Activated CD4-positive, alpha-beta T cell treated with anti-CD3 and anti-CD28 coated beads, Interleukin-2, amount 50 U/mL, for 4 hours (primary cell): ENCODE data around the gene MSH5.

ENCODE experiments used
- DNase-seq, 2 experiments: peaks; one replicate each; pipeline ENCODE4 v3.0.0-alpha.2; 2020

MSH5 gene

GRCh38 chr6:31730631-31731086, 9.1 kb upstream of the MSH5 start:
- DNase-seq = no peak

GRCh38 chr6:31732029-31732428, 7.8 kb upstream of the MSH5 start:
- DNase-seq = no peak

GRCh38 chr6:31733734-31734133, 6.1 kb upstream of the MSH5 start:
- DNase-seq = no peak

- no peak for DNase-seq
Observed at GRCh38 chr6:31734247-31734820, 5.5 kb upstream of the MSH5 start.

GRCh38 chr6:31734821-31735406, 4.9 kb upstream of the MSH5 start:
- DNase-seq = peak; percentile 32 to 33

GRCh38 chr6:31736021-31736767, 3.6 kb upstream of the MSH5 start, which contains the start of gene CLIC1:
Gene CLIC1 (minus strand): TSS chr6:31736530. CDS start chr6:31736300, 230 bp downstream.
- DNase-seq = peak; percentile 72

GRCh38 chr6:31736768-31737314, 3.0 kb upstream of the MSH5 start:
- DNase-seq = no peak

GRCh38 chr6:31737315-31737990, 2.4 kb upstream of the MSH5 start:
- no peak for DNase-seq

- DNase-seq = peak; percentile 54 to 55
Observed at GRCh38 chr6:31737991-31738979, 1.5 kb upstream of the MSH5 start.

GRCh38 chr6:31740397-31741223, 805 bp downstream of the MSH5 start:
- DNase-seq = no peak

- no peak for DNase-seq
Observed at GRCh38 chr6:31741815-31742214, 2.0 kb downstream of the MSH5 start.

GRCh38 chr6:31742894-31743293, 3.1 kb downstream of the MSH5 start:
- no peak for DNase-seq

- no peak for DNase-seq
Observed at GRCh38 chr6:31744422-31744821, 4.6 kb downstream of the MSH5 start.

GRCh38 chr6:31749301-31750036, 9.7 kb downstream of the MSH5 start:
- DNase-seq = no peak

- DNase-seq = no peak
Observed at GRCh38 chr6:31750411-31751022, 10.7 kb downstream of the MSH5 start.

GRCh38 chr6:31752739-31753319, 13.0 kb downstream of the MSH5 start:
- no peak for DNase-seq

- DNase-seq = no peak
Observed at GRCh38 chr6:31758281-31758680, 18.5 kb downstream of the MSH5 start.

GRCh38 chr6:31760790-31761189, 21.0 kb downstream of the MSH5 start:
- no peak for DNase-seq

GRCh38 chr6:31761343-31761742, 21.5 kb downstream of the MSH5 start:
- no peak for DNase-seq
